GM23338 (cell line): ENCODE results near the gene KRTAP4-6. TPM values are rescaled to one million over a fixed set of nuclear protein-coding genes. Genes with fewer than 3 reads are reported as not detected.
A peak's percentile ranks its signal among the peaks of the same experiment; 100 is the strongest.
"Not testable (repeated sequence)": the region's sequence is repeated elsewhere in the genome, so short reads cannot be mapped to it uniquely, and the experiment has no call there.

ENCODE experiments used
- ATAC-seq: fragments of 200-7000 bp; cut with Tn5 transposase; 3 replicates; pipeline ENCODE4 v1.9.1; 2020
- DNase-seq: peaks from one replicate; pipeline ENCODE4 v3.0.0-alpha.2; 2015; ENCODE audit warnings: low spot score
- H2AFZ ChIP-seq: fragments of 200-600 bp; sonication (generic); 2 replicates; pipeline ENCODE4 v1.8.0; 2016; ENCODE audit warnings: antibody characterized with exemption, mild to moderate bottlenecking, moderate library complexity
- H3F3A ChIP-seq: fragments of 200-600 bp; sonication (generic); replicated peaks from 2 replicates; pipeline ENCODE4 v1.8.0; 2017; ENCODE audit warnings: antibody characterized with exemption, mixed run types, low read depth
- H3K27ac ChIP-seq: fragments of 200-600 bp; sonication (generic); 2 replicates; pipeline ENCODE4 v1.6.1; 2016; ENCODE audit warnings: low read depth
- H3K27me3 ChIP-seq: fragments of 200-600 bp; sonication (generic); 2 replicates; pipeline ENCODE4 v1.8.0; 2016; ENCODE audit warnings: mild to moderate bottlenecking, mixed run types, moderate library complexity; ENCODE audit not compliant: insufficient read depth
- H3K36me3 ChIP-seq: fragments of 200-600 bp; sonication (generic); 2 replicates; pipeline ENCODE4 v1.8.0; 2016; ENCODE audit warnings: mild to moderate bottlenecking; ENCODE audit not compliant: insufficient read depth
- H3K4me1 ChIP-seq: fragments of 200-600 bp; sonication (generic); 2 replicates; pipeline ENCODE4 v1.8.0; 2016; ENCODE audit warnings: mild to moderate bottlenecking, moderate library complexity; ENCODE audit not compliant: insufficient read depth
- H3K4me2 ChIP-seq: fragments of 200-600 bp; sonication (generic); 2 replicates; pipeline ENCODE4 v1.7.1; 2017; ENCODE audit warnings: mixed run types
- H3K4me3 ChIP-seq: fragments of 200-600 bp; sonication (generic); 2 replicates; pipeline ENCODE4 v1.6.1; 2016; ENCODE audit warnings: mixed run types
- H3K79me2 ChIP-seq: fragments of 200-600 bp; sonication (generic); replicated peaks from 2 replicates; pipeline ENCODE4 v1.8.0; 2017; ENCODE audit warnings: mild to moderate bottlenecking; ENCODE audit not compliant: insufficient read depth
- H3K9me2 ChIP-seq: fragments of 200-600 bp; sonication (generic); 2 replicates; pipeline ENCODE4 v1.8.0; 2017; ENCODE audit not compliant: insufficient read depth
- H4K20me1 ChIP-seq: fragments of 200-600 bp; sonication (generic); replicated peaks from 2 replicates; pipeline ENCODE4 v1.8.0; 2017; ENCODE audit warnings: mild to moderate bottlenecking; ENCODE audit not compliant: insufficient read depth
- H3K27ac Mint-ChIP-seq: 2 replicates; pipeline ENCODE4 v1.8.0; 2020; ENCODE audit warnings: inconsistent platforms, mild to moderate bottlenecking, moderate library complexity, mixed read lengths
- H3K27me3 Mint-ChIP-seq: 3 replicates; pipeline ENCODE4 v1.8.0; 2022; ENCODE audit warnings: low read depth, mild to moderate bottlenecking, moderate library complexity, mixed read lengths, inconsistent platforms; ENCODE audit not compliant: insufficient read depth, poor library complexity
- H3K36me3 Mint-ChIP-seq: 3 replicates; pipeline ENCODE4 v1.8.0; 2021; ENCODE audit warnings: low read depth, mild to moderate bottlenecking, inconsistent platforms, moderate library complexity, mixed read lengths
- H3K4me1 Mint-ChIP-seq: 3 replicates; pipeline ENCODE4 v1.8.0; 2020; ENCODE audit warnings: mild to moderate bottlenecking, inconsistent platforms, mixed read lengths
- H3K4me3 Mint-ChIP-seq: 3 replicates; pipeline ENCODE4 v1.8.0; 2021; ENCODE audit warnings: moderate library complexity, mild to moderate bottlenecking, inconsistent platforms, mixed read lengths
- H3K9me3 Mint-ChIP-seq: 3 replicates; pipeline ENCODE4 v1.8.0; 2020; ENCODE audit warnings: moderate library complexity, mild to moderate bottlenecking, inconsistent platforms, mixed read lengths
- CREB1 ChIP-seq: fragments of 250-450 bp; sonication (Bioruptor Pico); IDR thresholded peaks from 2 replicates; pipeline ENCODE4 v1.5.0; 2020; ENCODE audit warnings: low read depth, mild to moderate bottlenecking, moderate library complexity
- ETS1 ChIP-seq: IDR thresholded peaks from 2 replicates; pipeline ENCODE4 v1.6.1; 2016; ENCODE audit warnings: antibody characterized with exemption
- NANOG ChIP-seq: IDR thresholded peaks from 2 replicates; pipeline ENCODE4 v1.6.1; 2016; ENCODE audit warnings: antibody characterized with exemption, borderline replicate concordance
- REST ChIP-seq: IDR thresholded peaks from one replicate; pipeline ENCODE4 v1.6.1; 2018; ENCODE audit warnings: antibody characterized with exemption; ENCODE audit not compliant: unreplicated experiment
- ZNF114 ChIP-seq: fragments of 250-450 bp; sonication (Bioruptor Pico); IDR thresholded peaks from 2 replicates; pipeline ENCODE4 v1.5.0; 2020; ENCODE audit warnings: mild to moderate bottlenecking, moderate library complexity
- ZNF462 ChIP-seq: fragments of 250-450 bp; sonication (Bioruptor Pico); IDR thresholded peaks from 2 replicates; pipeline ENCODE4 v1.5.0; 2020; ENCODE audit warnings: mild to moderate bottlenecking, moderate library complexity
- polyA plus RNA-seq: library from polyadenylated mRNA; unstranded; fragments of >200 nt; fragmentation: Nextera tagmentation; extraction: Ambion mirVana; gene quantifications from 2 replicates; pipeline ENCODE4 v1.2.1, GENCODE V29; 2016
- total RNA-seq: library from RNA; depleted of rRNA; stranded (reverse); fragments of >200 nt; shearing (Covaris generic); gene quantifications from 2 replicates; pipeline ENCODE4 v1.2.3, GENCODE V29; 2014

KRTAP4-6 gene
- total and polyA plus RNA-seq, 2 experiments from 2014 or later, result not detected

GRCh38 chr17:41189837-41190318 is 49.5 kb upstream of the KRTAP4-6 start, which contains the start of gene KRTAP9-1:
Gene KRTAP9-1 (plus strand): TSS chr17:41189887. CDS start chr17:41189887, 0 bp downstream.
- not testable (repeated sequence) for H3K36me3 ChIP-seq, DNase-seq, H3K27ac Mint-ChIP-seq, H4K20me1 ChIP-seq, H3K36me3 Mint-ChIP-seq, H3K27me3 ChIP-seq, H3K4me3 Mint-ChIP-seq, H3K9me3 Mint-ChIP-seq, H3K4me1 ChIP-seq, H3K27ac ChIP-seq, H3K27me3 Mint-ChIP-seq, H2AFZ ChIP-seq, H3K4me3 ChIP-seq, H3K4me1 Mint-ChIP-seq, H3K79me2 ChIP-seq, H3K9me2 ChIP-seq, ATAC-seq, H3F3A ChIP-seq, H3K4me2 ChIP-seq

- H4K20me1 ChIP-seq, result no peaks in the 10 kb centered on the region
- ATAC-seq (no peak), DNase-seq (no peak)
- no peaks in the 10 kb centered on the region for H3K36me3 ChIP-seq
- H3K27me3 ChIP-seq, result no peaks in the 10 kb centered on the region
- no peaks in the 10 kb centered on the region for H3K36me3 Mint-ChIP-seq
- H3K4me2 ChIP-seq, result no peak overlapping the region
- no peaks in the 10 kb centered on the region for H3K9me2 ChIP-seq
- no peaks in the 10 kb centered on the region; the same call in 2 of the 3 replicates for H3K4me1 Mint-ChIP-seq
- TF ChIP-seq REST, result peak; percentile 33
- no peak for TF ChIP-seq ETS1
- TF ChIP-seq ZNF114 (CRISPR knock-in tag), result no peak
- H3K4me3 ChIP-seq, result no peak overlapping the region
- no peak overlapping the region for H3K27ac ChIP-seq
- no peaks in the 10 kb centered on the region for H3K9me3 Mint-ChIP-seq
- H3K79me2 ChIP-seq, result no peaks in the 10 kb centered on the region
- H3K27ac Mint-ChIP-seq, result no peak overlapping the region
- no peaks in the 10 kb centered on the region for H3K27me3 Mint-ChIP-seq
- H2AFZ ChIP-seq, result no peak overlapping the region
- H3K4me3 Mint-ChIP-seq, result no peak overlapping the region
- no peaks in the 10 kb centered on the region for H3K4me1 ChIP-seq
- H3F3A ChIP-seq, result no peaks in the 10 kb centered on the region
These were observed 46.5 kb upstream of the KRTAP4-6 start for GRCh38 chr17:41186872-41187271.

- DNase-seq (no peak), ATAC-seq (no peak)
- H3K4me2 ChIP-seq, result no peak overlapping the region
- Mint-ChIP-seq H3K27ac (no peak overlapping the region), H3K9me3 (no peaks in the 10 kb centered on the region), H3K4me3 (no peak overlapping the region), H3K4me1 (no peaks in the 10 kb centered on the region), H3K36me3 (no peaks in the 10 kb centered on the region), H3K27me3 (peaks cover 2% of the 10 kb centered on the region)
- no peak overlapping the region for H2AFZ ChIP-seq
- no peaks in the 10 kb centered on the region for H3K27me3 ChIP-seq
- no peaks in the 10 kb centered on the region for H3F3A ChIP-seq
- no peak overlapping the region for H3K4me3 ChIP-seq
- no peaks in the 10 kb centered on the region for H3K4me1 ChIP-seq
- H3K79me2 ChIP-seq, result no peaks in the 10 kb centered on the region
- H3K9me2 ChIP-seq, result no peaks in the 10 kb centered on the region
- H3K36me3 ChIP-seq, result no peaks in the 10 kb centered on the region
- no peaks in the 10 kb centered on the region for H4K20me1 ChIP-seq
- no peak overlapping the region for H3K27ac ChIP-seq
- TF ChIP-seq CREB1 (CRISPR knock-in tag), result no peak
- no peak for TF ChIP-seq NANOG
- no peak for TF ChIP-seq ZNF462 (CRISPR knock-in tag)
These were observed 44.7 kb upstream of the KRTAP4-6 start for GRCh38 chr17:41185001-41185400.
